GM21515 (cell line): ENCODE data around the gene ELFN2.

Source experiments
- ATAC-seq: cut with Tn5 transposase; IDR thresholded peaks from one replicate; pipeline ENCODE4 v1.9.1; 2021; ENCODE audit not compliant: unreplicated experiment

ELFN2 gene

GRCh38 chr22:37358917-37359316 is 68.4 kb downstream of the ELFN2 start:
- ATAC-seq = no peak

GRCh38 chr22:37358386-37358785 is 68.9 kb downstream of the ELFN2 start:
- no peak for ATAC-seq

DNA sequence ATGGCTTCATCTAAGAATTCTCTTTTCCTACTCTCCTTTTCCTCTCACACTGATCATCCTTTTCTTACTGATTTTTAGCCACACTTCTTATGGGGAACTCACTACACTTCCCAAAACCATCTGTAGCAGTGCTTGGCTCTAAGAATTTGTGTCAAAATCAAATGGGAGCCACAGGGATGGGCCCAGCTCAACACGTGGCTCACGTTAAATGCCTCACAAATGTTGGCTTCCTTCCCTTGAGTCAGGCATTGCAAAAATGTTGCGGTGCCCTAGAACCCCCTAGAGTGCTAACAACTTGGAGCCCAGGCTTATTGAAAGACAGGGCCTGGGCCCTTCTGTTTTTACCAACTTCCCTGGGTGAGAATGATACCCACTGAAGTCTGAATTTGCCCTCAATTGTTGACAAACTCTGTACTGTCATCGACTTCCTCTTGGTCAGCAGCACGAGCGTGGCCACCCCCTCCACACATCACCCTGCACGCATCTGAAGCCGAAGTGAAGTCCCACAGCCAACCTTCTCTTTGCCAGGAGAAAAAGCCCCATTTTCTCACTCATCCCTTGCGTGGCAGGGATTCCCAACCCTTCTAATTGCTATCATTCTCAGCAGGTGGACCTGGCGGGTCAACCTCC is 69.7 kb downstream of the ELFN2 start:
- ATAC-seq = no peak

DNA sequence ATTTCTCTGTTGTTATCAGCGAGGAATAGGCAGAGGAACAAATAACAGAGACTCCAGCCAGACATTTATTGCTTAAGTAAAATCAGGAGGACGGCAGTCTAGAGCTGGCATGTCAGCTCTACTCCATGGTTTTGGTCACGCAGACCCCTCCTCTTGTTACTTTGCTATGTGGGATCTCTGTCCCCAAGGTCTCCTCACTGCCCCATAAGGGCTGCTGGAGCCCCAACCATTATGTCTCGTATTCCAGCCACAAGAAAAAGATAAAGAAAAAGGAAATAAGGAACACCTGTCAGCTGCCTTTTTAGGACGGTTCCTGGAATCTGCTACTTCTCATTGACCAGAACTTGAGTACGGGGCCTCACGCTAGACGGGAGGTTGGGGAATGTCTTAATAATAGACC is 70.4 kb downstream of the ELFN2 start:
- ATAC-seq = no peak

GRCh38 chr22:37355174-37355573 is 72.1 kb downstream of the ELFN2 start:
- no peak for ATAC-seq

DNA sequence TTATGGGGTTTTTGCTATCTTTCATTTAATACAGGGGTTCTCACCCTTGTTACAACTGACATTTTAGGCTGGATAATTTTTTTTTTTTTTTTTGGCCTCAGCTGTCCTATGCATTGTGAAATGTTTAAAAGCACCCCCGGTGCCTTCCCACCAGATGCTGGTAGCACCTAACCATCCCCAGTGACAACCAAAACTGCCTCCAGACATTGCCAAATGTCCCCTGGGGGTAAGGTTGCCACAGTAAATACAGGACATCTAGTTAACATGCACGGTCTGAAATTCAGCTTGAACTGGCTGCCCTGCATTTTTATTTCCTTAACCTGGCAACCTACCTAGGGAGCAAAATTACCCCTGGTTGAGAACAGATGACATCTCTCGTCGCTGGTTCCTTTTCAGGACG is 72.6 kb downstream of the ELFN2 start:
- no peak for ATAC-seq

DNA sequence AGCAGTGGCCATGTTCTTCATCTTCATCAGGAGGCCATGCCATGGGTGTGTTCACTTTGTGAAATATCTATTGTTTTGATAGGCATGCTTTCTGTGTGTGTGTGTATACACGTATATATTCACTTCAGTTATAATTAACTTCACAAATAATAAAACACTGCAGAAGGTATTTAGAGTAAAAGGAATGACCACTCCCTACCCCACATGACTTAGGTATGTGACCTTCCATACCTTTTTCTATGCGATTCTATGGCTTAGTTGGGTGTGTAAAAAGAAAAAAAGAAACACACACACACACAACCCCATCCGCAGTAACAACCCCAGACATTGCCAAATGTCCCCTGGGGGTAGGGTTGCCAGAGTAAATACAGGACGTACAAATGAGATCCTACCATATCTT is 73.0 kb downstream of the ELFN2 start:
- no peak for ATAC-seq

DNA sequence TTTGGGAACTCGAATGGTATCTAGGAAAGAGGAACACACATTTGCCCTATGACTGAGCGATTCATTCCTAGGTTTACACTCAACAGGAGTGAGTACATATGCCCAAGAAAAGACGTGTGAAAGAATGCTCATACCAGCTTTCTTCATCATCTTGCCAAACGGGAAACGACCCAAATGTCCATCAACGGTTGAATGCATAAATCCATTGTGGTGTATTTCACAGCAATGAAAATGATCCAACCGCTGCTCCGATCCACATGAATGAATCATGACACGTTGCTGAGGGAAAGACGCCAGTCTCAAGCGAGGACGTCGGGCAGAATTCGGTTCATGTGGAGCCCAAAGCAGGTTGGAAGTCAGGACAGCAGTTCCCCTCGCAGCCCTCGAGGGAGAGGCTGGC is 73.4 kb downstream of the ELFN2 start:
- ATAC-seq = no peak

DNA sequence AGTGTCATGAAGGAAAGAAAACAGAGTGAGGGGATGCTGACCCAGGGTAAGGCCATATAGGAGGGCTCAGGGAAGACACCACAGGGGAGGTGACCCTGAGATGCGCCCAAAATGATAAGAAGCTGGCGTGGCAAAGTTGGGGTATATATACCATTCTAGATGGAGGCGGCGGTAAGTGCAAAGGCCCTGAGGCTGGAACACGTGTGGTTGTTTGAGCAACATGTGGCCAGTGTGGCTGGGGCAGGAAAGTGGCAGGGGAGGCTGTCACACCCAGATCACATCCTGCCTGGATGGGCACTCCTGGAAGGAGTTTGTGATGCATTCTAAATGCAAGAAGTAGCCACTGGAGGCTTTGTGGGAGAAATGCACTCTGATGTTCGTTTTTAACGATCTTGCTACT is 74.8 kb downstream of the ELFN2 start:
- ATAC-seq = no peak

GRCh38 chr22:37351232-37351631 is 76.0 kb downstream of the ELFN2 start:
- ATAC-seq = no peak

DNA sequence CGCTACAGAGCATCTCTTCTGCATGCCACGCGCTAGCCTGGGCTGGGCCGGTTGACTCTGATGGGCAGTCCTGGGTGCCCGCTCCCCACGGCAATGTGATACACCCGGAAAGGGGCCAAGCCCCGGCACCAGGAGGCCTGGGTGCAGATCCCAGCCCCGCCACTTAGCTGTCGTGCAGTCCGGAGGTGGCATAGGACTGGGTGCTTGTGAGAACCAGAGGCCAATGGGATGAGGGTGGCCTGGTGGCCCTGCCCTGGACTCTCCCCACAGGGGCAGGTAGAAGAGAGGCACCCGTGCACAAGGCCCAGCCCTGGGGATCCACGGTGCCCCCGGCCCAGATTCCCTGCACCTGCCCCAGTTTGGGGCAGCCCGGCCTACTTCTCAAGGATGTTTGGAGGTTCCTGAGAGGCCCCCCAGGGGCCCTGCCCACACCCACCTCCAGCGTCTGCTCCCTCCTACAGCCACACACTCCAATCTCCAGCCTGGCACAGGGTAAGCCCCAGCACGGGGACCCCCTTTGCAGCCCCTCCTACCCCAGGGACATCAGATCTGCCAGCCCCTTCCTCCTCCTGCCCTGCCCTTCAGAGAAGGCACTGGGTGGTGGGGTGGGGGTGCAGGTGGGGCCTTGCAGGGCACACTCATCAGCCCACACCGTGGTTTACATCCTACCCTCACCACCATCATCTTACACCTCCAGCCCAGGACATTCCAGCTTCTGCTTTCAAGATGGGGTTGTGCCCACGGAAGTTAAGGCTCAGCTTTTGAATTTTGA is 78.0 kb downstream of the ELFN2 start:
- ATAC-seq = no peak

GRCh38 chr22:37346505-37346895 is 80.8 kb downstream of the ELFN2 start:
- no peak for ATAC-seq

DNA sequence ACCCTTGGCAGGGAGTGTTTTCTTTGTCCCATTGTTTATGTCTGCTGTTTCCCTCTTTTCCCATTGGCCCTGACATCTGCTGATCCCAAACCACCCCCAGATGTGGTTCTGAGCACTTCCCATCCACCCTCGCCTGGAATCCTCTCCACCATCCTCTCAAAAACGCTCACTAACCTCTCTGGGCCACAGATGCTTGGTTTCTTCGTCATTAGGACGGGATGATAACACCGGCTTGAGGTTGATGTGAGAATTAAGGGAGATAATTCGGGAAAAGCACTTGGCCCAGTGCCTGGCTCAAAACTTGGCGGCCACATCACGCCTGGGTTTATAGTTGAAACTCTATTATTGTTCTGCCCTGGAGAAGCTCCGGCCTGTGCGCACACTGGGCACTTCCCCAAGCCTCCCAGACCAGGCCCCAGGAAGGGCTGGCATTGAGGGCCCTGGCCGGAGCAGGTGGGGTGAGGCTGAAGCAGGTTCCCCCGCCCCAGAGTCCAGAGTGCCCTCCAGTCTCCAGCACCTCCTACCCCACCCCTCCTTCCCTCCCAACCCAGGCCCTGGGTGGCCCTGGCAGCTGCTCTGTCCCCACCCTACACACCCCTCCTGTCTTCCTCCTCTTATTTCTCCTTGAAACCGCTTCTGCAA is 81.3 kb downstream of the ELFN2 start:
- no peak for ATAC-seq

DNA sequence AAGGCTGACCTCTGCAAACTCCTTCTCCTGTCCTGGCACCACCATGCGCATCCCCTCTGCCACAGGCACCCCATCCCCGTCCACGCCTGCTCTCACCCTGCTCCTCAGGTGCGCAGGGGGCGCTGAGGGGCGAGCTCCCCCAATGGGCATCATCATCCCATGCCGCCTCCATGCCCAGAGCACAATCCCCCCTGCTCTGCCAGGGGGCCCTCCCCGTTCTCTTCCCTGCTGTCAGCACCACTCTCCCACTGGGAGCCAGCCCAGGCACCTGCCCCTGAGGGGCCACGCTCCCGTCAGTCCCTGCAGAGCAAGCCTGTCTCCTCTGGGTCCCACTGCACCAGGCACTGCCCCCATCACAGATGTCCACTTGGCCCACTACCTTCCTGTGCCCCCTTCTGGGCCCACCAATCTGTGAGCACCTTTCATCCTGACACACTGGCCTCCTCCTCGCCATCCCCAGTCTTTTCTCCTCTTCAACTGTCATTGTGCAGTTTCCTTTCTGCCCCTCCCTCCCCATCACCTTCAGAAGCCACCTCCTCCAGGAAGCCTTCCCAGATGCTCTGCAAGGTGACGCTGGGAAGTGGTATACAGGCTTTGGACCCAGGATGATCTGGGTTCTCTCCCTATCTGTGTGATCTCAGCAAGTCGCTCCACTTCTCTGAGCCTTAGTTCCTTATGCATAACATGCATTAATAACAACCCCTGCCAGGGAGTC is 82.4 kb downstream of the ELFN2 start:
- ATAC-seq = no peak

DNA sequence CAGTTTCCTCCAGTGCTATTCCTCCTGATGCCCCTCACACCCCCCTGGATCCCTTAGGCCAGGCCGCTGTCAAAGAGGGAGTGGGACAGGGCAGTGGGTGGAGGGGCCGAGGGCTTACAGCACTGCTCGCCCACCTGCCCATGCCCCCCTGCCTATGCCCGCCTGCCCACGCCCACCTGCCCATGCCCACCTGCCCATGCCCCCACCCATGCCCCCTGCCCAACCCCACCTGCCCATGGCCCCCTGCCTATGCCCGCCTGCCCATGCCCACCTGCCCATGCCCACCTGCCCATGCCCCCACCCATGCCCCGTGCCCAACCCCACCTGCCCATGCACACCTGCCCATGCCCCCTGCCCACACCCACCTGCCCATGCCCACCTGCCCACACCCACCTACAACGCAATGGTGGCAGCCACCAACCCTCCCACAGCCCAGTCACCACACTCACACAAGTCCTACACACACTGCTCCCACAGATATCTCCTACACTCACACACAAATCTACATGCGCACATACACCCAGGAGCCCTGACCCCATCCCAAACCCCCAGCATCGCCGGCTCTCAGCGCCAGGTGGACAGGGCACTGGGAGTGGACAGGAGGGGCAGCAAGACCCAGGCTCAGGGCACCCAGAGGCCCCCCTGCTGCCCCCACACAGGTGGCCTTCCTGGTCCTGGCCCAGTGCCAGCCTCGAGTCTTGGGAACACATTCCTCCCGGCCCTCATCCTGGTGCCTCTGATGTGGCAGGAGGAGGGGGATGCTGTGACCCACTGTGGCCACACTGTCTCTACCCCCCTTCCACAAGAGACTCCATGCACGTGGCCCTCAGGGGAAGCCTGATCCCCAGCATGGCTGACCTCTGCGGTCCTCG is 83.2 kb downstream of the ELFN2 start:
- no peak for ATAC-seq

GRCh38 chr22:37343348-37343747 is 83.9 kb downstream of the ELFN2 start:
- ATAC-seq = no peak

- ATAC-seq = no peak
These were observed 85.2 kb downstream of the ELFN2 start for GRCh38 chr22:37342065-37342464.

- no peak for ATAC-seq
These were observed 86.7 kb downstream of the ELFN2 start for GRCh38 chr22:37340331-37341262.

GRCh38 chr22:37338539-37339246 is 88.6 kb downstream of the ELFN2 start:
- ATAC-seq = no peak
